Aorta (tissue), 4 donors: ENCODE measurements around the gene CABP7. TPM values are rescaled to one million over a fixed set of nuclear protein-coding genes. Genes with fewer than 3 reads are reported as not detected.

ENCODE experiments used
- polyA plus RNA-seq, 2 donors: library from polyadenylated mRNA; stranded (reverse); fragments of 200-250 nt; gene quantifications; one replicate each; pipeline ENCODE4 v1.2.3, GENCODE V29; 2013
- total RNA-seq, 2 donors: library from RNA; stranded (reverse); fragmentation: NEBNext Ultra II Directional; extraction: Animal tissue kit (Norgen Biotek cat#: 25700); gene quantifications; one replicate each; pipeline ENCODE4 v1.2.1, GENCODE V29; 2021
- donor health status: healthy with polysubstance abuse.
- donor health status: Bipolar disorder and iron deficiency.
- donor health status: DM: no; HTN: no; CAD: no.
- donor health status: DM: yes; HTN: yes; CAD: no.

The CABP7 gene
- total and polyA plus RNA-seq, 4 donors, result 0.10 to 0.13 TPM; not detected in 2

Other genes starting within 250 kb of the CABP7 start
- under 1 TPM; 0.36 to 0.63 TPM for gene NEFH, start 239.8 kb upstream of the CABP7 start, total RNA-seq
- gene NEFH, start 239.8 kb upstream of the CABP7 start, polyA plus RNA-seq, result under 1 TPM in 1 of 2 donors, not detected in 1; 0.38 TPM
- gene THOC5, start 166.2 kb upstream of the CABP7 start, total RNA-seq, result 10 to 100 TPM; 50.6 to 60.6 TPM
- gene THOC5, start 166.2 kb upstream of the CABP7 start, polyA plus RNA-seq, result 100 to 1,000 TPM in 1 of 2 donors, 10 to 100 TPM in 1; 18.3 to 174 TPM
- gene NIPSNAP1, start 138.9 kb upstream of the CABP7 start, total RNA-seq, result 10 to 100 TPM in 1 of 2 donors, 1 to 10 TPM in 1; 8.8 to 19.9 TPM
- 10 to 100 TPM; 14.3 to 18.9 TPM for gene NIPSNAP1, start 138.9 kb upstream of the CABP7 start, polyA plus RNA-seq
- gene NF2, start 116.4 kb upstream of the CABP7 start, total RNA-seq, result 10 to 100 TPM; 35.6 TPM
- gene NF2, start 116.4 kb upstream of the CABP7 start, polyA plus RNA-seq, result 1 to 10 TPM; 5.0 to 9.3 TPM
- 10 to 100 TPM; 11.3 to 18.4 TPM for gene ZMAT5, start 47.0 kb downstream of the CABP7 start, total RNA-seq
- gene ZMAT5, start 47.0 kb downstream of the CABP7 start, polyA plus RNA-seq, result 10 to 100 TPM; 20.0 to 29.0 TPM
- gene UQCR10, start 47.4 kb downstream of the CABP7 start, total RNA-seq, result 10 to 100 TPM; 41.4 to 42.4 TPM
- gene UQCR10, start 47.4 kb downstream of the CABP7 start, polyA plus RNA-seq, result 100 to 1,000 TPM in 1 of 2 donors, 10 to 100 TPM in 1; 88.4 to 189 TPM
- 10 to 100 TPM; 36.9 to 58.0 TPM for gene ASCC2, start 118.3 kb downstream of the CABP7 start, total RNA-seq
- gene ASCC2, start 118.3 kb downstream of the CABP7 start, polyA plus RNA-seq, result 10 to 100 TPM; 21.2 to 42.3 TPM
- gene MTMR3, start 163.2 kb downstream of the CABP7 start, total RNA-seq, result 10 to 100 TPM; 52.7 to 65.3 TPM
- 10 to 100 TPM in 1 of 2 donors, 1 to 10 TPM in 1; 5.3 to 21.6 TPM for gene MTMR3, start 163.2 kb downstream of the CABP7 start, polyA plus RNA-seq